HG02973 (cell line): ENCODE results near the gene TBC1D14.
"Not testable (repeated sequence)": the region's sequence is repeated elsewhere in the genome, so short reads cannot be mapped to it uniquely, and the experiment has no call there.

Source experiments
- ATAC-seq: cut with Tn5 transposase; IDR thresholded peaks from one replicate; pipeline ENCODE4 v1.9.1; 2021; ENCODE audit warnings: moderate library complexity; ENCODE audit not compliant: unreplicated experiment

Gene TBC1D14

GRCh38 chr4:6969826-6970800, 60.5 kb downstream of the TBC1D14 start:
- peak; percentile 79 for ATAC-seq

DNA sequence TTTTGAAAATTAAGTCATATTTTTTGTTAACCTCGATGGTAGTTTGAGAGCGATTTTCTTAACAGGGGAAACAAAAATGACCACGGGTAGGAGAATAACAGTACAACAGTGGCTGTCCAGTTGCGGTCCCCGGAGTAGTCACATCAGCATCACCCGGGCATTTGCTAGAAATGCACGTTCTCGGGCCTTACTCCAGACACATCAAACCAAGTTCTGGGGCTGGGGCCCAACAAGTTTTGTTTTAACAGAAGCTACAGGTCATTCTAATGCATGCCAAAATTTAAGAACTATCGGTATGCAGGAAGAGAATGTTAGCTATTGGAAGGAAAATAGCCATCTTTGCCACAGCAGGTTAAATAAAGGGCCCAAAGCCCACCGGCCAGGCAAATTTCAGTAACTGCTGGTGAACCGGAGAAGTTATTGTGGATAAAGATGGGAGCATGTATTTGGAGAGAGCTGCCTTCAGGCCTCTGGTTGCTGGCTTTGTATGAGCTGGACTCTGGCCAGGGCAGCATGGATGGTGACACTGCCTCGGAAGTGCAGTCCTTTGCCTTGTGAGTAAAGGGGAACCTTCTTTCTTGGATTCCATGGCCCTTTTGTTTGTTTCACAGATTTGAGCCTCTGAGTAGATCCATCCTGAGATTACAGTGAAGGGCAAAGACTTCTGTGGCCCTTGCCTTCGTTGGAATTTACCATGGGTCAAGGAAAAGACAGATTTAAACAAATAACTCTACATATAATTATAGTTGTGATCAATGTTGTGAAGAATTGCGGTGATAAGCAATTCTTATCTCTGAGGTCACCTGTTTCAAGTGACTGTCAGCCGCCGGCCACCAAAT, 62.1 kb downstream of the TBC1D14 start:
- ATAC-seq = no peak

- no peak for ATAC-seq
Observed at GRCh38 chr4:6972375-6972650, 62.7 kb downstream of the TBC1D14 start.

GRCh38 chr4:6972911-6973310, 63.3 kb downstream of the TBC1D14 start:
- no peak for ATAC-seq

DNA sequence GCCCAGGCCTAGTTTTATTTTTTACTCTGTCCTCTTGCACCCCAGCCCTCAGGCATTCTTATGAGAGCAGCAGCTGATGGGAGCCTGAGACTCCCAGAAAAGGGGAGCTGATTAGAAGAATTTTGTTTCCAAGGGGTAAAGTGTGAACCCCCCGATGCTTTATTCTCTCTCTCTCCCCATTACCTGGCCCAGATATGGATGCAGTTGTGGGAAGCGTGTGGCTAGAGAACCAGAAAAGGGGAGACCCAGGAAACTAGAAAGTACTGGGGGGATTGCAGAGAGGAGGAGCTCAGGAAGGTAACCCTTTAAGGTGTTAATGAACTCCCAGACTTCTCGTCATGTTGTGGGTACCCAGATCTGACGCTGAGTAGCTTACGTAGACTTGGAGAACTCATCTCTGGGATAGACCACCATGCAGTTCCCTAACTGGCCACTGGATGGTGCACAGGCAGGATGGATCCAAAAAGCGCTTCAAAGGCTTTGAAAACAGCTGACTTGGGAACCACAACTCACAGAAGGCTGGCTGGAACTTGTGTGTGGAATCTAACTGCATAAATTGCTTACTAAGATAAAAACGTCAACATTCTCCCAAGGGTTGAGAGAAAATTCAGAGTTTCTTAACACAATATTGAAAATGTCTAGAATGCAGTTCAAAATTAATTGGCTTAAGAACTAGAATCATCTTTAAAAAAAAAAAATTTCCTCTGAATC, 64.7 kb downstream of the TBC1D14 start:
- no peak for ATAC-seq

DNA sequence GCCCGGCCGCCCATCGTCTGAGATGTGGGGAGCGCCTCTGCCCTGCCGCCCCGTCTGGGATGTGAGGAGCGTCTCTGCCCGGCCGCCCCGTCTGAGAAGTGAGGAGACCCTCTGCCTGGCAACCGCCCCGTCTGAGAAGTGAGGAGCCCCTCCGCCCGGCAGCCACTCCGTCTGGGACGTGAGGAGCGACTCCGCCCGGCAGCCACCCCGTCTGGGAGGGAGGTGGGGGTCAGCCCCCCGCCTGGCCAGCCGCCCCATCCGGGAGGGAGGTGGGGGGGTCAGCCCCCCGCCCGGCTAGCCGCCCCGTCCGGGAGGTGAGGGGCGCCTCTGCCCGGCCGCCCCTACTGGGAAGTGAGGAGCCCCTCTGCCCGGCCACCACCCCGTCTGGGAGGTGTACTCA, 68.2 kb downstream of the TBC1D14 start:
- ATAC-seq = not testable (repeated sequence)

- ATAC-seq = no peak
Observed at GRCh38 chr4:6983544-6984142, 74.0 kb downstream of the TBC1D14 start.

GRCh38 chr4:6984612-6985425, 75.2 kb downstream of the TBC1D14 start:
- no peak for ATAC-seq

DNA sequence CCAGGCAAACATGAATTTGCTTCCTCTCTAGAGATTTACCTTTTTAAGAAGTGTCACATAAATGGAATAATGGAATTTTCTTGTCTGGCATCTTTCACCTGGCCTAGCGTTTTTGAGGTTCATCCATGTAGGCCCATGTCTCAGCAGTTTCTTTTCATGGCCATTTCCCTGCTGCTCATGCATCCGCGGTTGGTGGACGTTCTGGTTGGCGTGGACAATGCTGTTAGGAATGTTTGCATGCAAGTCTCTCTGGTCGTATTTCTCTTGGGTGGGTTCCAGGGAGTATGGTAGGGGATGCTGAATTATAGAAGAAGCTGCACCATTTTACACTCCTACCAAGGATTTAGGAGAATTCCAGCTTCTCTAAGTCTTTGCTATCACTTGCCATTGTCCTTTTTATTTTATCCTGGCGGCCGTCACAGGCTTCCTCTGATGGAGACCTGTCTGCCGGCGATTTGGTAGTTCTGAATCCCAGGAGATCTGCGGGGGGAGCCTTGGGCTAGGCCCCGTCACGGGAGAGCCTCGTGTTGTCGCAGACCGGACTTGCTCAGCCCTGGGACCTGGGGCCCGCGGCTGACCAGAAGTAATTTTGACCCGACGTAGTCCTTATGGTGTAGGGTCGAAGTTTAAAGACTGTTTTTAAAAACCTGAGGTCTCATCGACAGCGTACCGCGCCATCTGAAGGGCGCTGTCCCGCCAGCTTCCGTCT, 76.6 kb downstream of the TBC1D14 start:
- ATAC-seq = peak; percentile 26

- ATAC-seq = peak; percentile 79
Observed at GRCh38 chr4:6986781-6987587, 77.4 kb downstream of the TBC1D14 start.

DNA sequence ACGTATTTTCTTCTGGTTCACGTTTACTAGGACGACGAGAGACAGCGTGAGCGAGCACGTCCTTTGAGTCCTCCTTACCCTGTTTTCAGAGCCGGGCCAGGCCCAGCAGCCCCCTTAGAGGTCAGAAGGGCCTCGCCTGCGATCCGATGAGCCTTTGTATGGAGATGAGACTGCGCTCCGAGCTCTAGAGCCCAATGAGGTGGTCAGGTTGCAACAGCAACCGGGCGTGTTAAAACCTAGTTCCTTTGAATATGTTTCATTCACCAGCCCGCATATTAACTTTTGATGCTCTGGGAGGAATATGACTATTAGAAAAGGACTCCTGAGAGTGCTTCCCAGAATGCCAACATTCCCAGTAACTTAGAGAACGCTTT, 77.9 kb downstream of the TBC1D14 start:
- ATAC-seq = peak; percentile 9

DNA sequence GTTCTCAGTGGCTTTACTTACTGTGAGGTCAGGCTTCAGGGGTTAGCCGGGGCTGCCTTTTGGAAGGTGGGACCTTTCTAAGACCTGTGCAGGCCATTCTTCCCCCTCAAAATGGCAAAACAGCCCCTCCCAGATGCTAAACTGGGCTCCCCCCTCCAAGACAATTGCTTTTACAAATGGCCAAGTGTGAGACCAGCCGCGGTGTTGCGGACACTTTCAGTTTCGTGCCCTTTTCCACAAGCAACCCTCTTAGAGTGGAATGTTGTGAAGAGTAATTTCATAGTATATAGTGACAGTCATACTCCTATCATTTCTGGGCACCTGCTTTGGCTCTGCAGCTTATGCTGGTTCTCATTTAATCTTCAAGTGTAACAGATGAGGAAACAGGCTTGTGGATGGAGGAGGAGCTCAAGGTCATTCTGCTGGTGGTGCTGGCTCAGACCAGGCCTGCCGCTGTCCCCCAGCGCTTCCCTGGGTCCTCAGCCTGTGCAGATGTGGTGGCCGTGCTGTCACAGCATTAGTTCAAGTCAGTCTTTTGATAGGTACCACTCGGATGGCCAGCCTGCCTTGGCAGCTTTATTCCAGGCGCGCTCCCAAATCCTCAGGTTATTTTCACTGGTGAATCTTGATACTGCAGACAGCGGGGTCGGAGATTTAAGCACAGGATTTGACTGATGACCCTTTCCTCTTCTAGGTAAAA, 78.5 kb downstream of the TBC1D14 start:
- ATAC-seq = no peak

GRCh38 chr4:6989331-6989923, 79.8 kb downstream of the TBC1D14 start:
- no peak for ATAC-seq

- no peak for ATAC-seq
Observed at GRCh38 chr4:6990661-6991060, 81.0 kb downstream of the TBC1D14 start.

DNA sequence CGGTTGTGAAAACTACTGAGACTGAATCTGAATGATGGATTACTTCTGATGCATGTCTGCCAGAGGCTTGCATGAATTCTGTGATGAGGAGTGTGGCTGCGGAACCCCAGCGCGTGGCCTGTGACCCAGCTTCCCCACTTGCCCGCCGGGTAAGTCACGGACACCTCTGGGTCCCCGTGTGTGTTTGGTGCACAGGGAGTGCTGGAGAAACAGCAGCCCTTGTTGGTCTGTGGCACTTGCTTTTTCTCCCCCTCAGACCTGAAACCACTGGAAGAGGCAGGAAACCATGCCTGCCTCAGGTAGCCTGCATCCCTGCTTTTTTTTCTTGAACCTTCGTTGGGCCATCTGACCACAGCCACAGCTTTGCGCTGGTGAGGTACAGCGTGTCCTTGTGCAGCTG, 81.6 kb downstream of the TBC1D14 start:
- ATAC-seq = no peak

GRCh38 chr4:6991771-6992557, 82.3 kb downstream of the TBC1D14 start:
- ATAC-seq = no peak
